HG02973 (cell line): Measurements from ENCODE around the gene MEF2B.

Experiments used
- ATAC-seq: cut with Tn5 transposase; IDR thresholded peaks from one replicate; pipeline ENCODE4 v1.9.1; 2021; ENCODE audit warnings: moderate library complexity; ENCODE audit not compliant: unreplicated experiment

The MEF2B gene

DNA sequence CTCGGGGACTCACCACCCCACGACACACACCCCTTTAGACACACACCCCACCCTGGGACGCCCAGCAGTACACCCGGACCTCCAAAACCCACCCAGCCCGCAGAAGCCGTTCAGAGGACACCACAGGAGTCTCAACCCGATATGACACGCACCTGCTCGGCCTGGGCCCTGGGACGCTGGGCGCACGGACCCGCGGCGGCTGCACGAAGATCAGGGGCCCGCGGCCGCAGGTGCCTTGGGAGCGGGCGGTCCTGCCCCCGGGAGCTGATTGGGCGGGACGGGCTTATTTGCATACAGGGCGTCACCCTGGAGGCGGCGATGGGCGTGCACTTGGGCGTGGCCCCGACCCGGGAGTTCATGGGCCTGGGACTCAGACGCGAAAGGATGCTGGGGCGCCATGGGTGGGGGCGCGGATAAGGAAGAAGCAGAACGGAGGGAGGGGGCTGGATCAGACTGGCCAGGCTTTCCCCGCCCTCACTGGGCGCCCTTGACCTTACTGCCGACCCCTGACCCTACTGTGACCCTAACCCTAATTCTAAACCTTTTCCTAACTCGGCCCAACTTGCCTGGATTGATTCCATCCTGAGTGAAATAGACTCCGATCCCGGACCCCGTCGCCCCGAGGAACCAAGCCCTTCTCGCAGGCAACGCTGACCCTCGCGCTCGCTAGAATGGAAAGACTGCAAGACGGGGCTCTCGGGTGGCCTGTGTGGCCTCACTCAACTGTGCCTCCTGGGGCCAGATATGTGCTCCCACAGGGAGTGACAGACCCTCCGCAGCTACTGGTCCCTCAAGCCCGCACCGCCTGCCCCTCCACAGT, at the start of gene MEF2B:
MEF2B (minus strand) TSS at position 211 of the 820 bp plus-strand sequence. CDS start 19,528 bp downstream, outside the sequence.
- ATAC-seq = peak; percentile 79

DNA sequence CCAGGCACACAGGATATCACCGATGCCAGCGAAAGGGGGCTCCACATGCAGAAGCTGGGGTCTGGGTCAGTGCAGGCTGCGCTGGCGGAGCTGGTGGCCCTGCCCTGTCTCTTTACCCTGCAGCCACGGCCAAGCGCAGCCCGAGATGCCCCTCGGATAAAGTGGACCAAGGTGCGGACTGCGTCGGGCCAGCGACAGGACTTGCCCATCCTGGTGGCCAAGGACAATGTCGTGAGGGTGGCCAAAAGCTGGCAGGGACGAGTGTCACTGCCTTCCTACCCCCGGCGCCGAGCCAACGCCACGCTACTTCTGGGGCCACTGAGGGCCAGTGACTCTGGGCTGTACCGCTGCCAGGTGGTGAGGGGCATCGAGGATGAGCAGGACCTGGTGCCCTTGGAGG, 48.8 kb upstream of the MEF2B start:
- ATAC-seq = no peak

DNA sequence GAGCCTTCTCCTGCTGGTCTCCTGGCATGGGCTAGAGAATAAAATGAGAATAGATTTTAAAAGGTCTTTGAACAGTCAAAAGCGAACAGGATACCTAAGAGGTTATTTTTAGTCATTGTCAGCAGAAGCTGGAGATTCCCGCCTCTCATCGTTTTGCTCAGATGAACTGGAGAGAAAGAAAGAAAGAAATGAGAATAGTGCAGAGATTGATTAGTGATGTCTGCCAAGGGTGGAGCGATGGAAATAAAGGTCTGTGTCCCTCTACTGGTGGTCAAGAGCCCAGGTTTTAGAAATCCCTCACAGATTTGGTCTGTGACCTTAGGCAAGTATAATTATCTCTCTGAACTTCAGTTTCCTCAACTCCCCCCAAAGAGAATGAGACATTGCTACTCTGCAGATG, 47.0 kb upstream of the MEF2B start:
- ATAC-seq = no peak

DNA sequence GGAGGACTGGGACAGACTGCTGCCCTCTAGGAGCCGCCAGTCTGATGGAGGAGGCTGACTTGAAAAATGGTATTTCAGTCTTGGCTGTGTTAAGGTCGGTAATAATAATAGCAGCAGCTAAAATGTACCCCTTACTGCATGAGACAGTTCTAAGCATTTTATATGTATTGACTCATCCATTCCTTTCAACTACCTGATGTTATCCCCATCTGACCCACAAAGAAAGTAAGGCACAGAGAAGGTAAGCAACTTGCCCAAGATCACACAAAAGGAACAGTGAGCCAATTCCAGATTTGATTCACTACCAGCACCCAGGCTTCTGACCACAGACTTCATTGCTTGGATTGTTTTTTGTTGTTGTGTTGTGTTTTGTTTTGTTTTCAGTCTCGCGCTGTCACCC, 45.7 kb upstream of the MEF2B start:
- ATAC-seq = no peak

DNA sequence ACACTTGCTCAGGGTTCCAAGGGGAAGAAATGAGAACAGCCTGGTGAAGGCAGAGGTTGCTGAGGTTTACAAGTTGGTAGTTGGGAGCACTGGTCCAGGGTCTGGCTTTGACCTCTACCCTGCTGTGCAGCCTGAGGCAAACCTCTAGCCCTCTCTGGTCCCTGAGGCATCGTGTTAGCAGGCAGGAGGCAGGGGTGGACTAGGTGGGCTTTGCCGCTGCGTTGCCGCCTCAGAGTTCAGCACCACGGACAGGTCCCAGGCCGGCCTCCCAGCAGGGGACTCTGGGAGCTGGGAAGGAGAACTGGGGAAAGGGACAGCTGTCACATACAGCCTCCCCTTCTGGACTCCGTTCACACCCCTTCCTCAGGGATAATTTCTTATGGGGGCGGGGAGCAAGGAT, 44.8 kb upstream of the MEF2B start:
- ATAC-seq = no peak

DNA sequence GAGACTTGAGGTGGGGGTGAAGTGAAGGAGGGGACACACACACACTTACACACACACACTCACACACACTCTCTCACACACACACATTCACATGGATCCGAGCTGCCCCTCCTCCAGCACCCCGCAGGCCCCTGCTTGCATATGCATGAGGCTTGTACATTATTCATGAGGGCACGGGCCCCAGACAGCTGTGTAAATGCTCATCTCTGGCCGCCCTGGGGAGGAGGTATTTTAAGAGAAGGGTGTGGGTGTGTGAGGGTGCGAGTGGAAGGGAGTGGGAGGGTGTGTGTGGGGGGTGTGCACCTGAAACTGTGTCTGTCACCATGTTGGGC, 44.1 kb upstream of the MEF2B start:
- ATAC-seq = no peak

DNA sequence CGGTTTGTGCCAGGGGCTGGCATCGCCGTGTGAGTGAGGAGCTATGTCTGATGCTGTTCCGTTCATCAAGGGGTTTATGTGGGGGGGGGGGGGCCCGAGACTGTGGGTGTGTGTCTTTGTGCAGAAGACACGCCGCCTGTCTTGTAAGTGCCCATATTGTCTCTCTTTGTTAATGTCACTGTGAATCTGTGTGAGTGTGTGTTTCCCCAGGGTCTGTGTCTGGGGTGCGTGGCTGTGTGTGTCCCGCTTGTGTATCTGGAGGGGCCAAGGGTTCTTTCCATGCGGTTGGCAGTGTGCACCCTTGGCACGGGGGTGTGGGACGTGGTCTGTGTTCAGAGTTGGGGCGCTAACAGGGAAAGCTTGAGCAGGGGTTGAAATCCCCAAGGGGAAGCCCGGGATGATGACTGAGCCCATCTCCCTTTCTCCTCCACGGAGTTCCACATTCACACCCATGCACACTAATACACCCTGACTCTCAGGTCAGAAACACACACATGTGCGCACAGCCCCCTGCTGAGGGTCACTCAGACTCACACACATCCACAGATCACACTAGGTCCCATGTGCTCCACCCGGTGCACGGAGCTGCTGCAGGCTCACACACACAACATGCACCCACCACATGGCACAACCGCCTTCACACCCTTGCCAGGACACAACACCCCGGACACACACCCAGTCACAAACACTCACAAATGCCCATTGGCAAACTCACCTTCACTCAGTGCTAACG, 43.5 kb upstream of the MEF2B start:
- no peak for ATAC-seq

DNA sequence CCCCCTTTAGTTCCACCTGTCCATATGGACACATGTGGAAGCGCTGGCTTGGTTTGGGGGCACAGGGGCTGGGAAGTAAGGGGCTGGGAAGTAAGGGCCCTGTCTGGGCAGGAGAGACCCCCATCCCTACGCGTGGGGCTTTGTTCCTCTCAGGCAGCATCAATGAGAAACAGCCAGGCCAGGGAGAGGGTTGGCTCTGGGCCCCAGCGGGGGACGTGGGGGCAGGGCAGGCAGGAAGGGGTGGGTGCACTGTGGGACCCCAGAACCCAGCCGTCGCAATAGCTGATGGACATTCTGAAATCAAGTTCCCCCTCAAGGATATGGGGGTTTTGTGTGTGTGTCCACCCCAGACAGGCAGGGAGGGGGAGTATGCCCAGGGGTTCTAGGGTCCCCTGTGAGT, 42.9 kb upstream of the MEF2B start:
- ATAC-seq = no peak

DNA sequence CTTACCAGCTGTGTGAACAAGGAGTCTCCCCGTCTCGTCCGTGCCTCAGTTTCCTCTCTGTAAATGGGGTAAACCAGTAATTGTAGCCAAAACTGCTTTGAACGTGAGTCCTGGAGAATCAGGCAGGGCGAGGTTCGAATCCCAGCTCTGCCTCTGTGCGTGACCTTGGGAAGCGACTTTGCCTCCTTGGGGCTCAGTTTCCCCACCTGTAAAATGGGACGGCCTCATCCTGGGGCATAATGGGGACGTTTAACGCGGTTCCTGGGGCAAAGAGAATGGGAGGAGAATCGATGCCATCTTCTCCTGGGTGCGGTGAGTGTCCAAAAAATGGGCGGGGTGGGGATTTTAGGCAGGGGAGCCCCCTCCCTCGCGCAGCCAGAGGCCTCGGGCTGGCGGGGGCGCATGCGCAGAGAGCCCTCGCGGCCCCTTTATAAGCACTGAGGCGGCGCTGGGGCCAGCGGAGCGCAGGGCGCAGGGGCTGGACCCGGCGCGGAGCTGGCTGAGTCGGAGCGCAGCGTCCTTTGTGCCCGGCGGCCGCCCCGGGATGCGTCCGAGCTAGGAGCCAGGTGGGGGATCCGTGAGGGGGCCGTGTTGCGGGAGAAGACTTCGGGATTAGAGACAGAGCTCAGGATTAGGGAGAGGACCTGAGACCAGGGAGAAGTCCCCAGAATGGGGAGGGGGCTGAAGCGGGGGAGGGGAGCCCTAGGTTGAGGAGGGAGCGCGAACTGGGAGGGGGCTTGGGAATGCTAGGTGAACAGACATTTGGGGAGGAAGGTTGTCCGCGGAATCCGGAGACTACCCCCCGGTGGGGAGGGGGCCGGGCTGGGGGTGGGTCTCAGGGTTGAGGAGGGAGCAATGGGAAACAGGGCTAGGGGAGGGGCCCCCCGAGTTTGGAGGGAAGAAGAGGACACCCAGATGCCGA, 41.7 kb upstream of the MEF2B start, which contains the start of gene NCAN:
NCAN (plus strand) TSS at position 460 of the 922 bp plus-strand sequence. CDS start 4,996 bp downstream, outside the sequence.
- ATAC-seq = no peak

DNA sequence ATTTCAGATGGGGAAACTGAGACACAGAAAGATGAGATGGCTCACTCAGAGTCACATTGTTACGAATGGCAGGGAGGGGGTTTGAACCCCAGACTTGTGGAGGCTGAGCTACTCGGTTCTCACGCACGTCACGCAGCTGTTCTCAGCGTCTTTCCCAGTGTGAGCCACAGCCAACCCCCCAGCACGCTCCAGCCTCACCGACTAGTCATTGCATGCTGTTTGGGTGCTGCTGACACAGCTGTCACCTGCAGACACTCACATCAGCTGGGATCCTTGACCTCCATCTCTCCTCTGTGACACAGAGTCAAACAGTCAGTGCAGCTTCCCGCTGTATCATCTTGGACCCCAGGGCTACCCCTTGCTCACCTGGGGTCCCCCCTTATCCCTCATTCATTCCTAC, 39.3 kb upstream of the MEF2B start:
- no peak for ATAC-seq

DNA sequence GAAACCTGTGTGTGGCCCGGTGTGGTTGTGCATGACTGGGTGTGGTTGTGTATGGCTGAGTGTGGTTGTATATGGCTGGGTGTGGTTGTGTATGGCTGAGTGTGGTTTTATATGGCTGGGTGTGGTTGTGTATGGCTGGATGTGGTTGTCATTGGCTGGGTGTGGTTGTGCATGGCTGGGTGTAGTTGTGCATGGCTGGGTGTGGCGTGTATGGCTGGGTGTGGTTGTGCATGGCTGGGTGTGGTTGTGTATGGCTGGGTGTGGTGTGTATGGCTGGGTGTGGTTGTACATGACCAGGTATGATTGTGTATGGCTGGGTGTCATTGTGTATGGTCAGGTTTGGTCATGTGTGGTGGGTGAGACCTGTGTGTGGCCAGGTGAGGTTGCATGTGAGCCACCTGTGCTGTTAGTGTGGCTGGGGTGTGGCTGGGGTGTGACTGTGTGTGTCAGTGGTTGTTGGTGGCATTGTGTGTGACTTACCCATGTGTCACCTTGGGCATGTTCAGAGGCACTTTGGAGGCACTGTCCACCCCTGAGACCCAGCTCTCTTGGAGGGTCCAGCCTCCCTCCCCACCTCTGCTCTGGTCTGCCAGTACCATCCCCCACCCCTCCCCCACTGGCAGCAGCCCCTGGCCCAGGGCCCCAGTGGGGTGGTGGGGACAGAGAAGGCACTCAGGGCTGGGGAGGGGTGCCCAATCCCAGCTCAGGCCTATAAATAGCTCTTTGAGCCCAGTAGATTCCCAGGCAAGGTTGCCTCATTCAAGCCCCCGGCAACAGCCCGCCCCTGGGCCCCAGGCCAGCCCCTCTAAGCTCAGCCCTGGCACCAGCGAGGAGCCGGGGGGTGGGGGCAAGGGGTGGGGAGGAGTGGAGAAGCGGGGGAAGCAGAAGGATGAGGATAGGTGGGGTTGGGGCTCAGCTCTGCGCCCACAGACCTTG, 37.8 kb upstream of the MEF2B start:
- no peak for ATAC-seq

DNA sequence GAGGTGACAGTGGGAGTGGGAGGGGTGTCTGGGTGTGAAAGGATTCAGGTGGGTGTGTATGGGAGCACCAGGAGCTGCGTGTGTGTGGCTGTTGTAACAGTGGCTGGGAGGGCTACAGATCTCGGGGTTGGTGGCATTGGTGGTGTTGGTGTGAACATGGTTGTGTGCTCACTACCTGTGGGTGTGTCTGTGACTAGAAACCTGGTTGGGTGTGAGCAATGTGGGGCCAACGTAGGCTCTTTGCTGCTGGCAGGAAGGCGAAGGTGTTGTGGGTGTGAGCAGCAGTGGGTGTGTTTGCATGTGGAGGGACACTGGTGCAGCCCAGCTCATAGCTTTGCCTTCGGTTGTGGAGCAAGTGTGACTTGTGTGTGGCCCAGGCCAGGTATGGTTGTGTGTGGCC, 36.9 kb upstream of the MEF2B start:
- ATAC-seq = no peak

DNA sequence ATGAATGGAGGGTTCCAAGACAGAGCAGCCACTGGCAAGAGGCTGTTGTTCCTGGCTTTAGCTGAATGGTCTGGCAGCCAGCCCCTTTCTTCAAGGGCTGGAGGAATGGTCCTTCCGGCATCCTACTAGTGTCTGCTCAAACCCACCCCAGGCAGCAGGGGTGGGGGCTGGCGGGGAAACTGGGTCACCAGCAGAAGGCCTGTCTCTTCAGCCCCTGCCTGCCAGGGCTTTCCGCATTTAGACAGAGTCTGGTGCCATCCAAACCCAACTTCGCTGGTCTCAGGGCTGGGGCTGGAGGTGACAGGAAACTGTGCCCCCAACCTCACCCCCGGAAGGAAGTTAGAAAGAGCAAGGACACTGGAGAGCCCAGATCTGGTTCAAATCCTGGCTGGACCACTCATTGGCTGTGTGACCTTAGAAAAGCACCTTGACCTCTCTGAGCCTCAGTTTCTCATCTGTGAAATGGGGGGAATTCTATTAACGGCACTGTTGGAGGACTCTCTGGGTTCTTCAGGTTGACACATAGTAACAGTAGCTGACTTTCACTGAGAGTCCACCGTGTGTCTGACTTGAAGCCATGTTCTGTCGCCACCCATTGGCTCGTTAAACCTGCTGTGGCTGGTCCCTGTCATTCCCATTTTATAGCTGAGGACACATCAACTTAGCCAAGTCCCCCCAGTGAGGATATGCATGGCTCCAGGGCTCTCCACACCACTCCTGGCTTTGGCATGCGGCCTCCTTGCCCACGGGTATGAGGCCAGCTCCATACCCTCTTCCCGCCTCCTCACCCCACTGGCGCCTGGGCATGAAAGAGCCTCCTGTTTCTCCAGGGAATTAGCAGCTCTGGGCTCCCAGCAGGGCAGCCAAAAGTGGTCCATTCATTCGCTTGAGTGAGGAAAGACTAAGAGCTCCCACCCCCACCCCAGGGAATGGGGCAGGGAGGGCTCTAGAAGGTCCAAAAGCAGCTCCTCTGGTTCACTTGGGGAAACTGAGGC, 35.6 kb upstream of the MEF2B start:
- ATAC-seq = no peak

DNA sequence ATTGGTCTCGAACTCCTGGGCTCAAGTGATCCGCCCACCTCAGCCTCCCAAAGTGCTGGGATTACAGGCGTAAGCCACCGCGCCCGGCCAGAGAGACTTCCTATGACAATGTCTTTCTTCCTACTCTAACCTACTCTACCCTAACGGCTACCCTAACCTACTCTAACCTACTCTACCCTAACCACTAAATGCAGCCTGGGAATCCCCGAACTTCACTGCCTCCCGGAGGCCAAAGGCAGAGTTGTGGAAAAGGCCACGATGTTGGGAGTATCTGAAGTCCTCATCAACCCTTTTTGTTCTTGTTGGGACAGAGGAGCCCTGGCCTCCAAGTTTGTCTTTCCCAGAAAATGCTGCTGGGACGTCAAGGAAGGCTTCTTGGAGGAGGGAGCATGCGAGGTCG, 34.1 kb upstream of the MEF2B start:
- ATAC-seq = no peak

DNA sequence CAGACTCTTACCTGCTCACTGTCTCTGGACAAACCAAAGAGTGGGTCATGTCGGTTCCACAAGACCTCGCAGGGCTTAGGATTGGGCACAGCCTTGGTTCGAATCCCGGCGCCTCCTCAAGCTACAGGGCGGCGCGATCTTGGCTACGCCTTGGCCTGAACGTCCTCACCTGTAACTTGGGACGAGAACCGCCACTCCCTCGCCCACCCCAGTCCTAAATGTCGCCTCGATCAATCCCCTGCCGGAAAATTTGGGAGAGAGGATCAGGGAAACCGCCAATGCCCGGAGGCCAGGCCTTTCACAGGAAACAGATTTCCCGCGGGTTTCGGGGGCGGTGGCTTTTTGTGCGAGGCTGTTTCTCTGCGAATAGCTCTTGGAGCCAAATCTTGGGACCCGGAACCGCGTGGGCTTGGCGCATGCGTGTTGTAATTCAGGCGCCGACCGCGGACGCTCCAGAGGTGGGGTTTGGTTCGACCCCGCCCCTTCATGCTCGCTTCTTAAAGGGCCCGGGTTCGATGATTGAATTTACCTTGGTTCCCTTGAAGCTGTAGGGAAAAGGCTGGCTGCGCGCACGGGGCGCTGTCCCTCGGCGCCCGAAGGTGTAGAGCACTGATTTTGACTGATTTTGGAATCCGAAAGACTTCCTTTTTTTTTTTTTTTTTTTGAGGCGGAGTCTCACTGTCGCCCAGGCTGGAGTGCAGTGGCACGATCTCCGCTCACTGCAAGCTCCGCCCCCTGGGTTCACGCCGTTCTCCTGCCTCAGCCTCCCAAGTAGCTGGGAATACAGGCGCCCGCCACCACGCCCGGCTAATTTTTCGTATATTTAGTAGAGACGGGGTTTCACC, 33.2 kb upstream of the MEF2B start, which contains the start of gene NR2C2AP:
NR2C2AP (minus strand) TSS at position 403 of the 845 bp plus-strand sequence; CDS start at position 49, 354 bp downstream.
- ATAC-seq = peak; percentile 63

DNA sequence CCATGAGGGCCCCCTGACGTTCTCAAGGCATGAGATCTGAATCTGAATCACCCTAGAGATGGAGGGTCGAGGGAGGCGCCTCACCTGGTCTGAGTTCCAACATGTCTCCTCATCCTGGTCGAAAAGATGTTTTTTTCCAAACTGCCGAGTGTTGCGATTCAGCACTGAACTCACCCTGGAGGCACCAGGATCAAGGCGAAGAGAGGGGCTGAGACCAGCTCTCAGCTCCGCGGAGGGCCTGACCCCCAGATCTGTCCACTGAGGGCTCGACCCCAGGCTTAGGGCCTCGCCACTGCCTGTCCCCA, 32.6 kb upstream of the MEF2B start:
- peak; percentile 9 for ATAC-seq

DNA sequence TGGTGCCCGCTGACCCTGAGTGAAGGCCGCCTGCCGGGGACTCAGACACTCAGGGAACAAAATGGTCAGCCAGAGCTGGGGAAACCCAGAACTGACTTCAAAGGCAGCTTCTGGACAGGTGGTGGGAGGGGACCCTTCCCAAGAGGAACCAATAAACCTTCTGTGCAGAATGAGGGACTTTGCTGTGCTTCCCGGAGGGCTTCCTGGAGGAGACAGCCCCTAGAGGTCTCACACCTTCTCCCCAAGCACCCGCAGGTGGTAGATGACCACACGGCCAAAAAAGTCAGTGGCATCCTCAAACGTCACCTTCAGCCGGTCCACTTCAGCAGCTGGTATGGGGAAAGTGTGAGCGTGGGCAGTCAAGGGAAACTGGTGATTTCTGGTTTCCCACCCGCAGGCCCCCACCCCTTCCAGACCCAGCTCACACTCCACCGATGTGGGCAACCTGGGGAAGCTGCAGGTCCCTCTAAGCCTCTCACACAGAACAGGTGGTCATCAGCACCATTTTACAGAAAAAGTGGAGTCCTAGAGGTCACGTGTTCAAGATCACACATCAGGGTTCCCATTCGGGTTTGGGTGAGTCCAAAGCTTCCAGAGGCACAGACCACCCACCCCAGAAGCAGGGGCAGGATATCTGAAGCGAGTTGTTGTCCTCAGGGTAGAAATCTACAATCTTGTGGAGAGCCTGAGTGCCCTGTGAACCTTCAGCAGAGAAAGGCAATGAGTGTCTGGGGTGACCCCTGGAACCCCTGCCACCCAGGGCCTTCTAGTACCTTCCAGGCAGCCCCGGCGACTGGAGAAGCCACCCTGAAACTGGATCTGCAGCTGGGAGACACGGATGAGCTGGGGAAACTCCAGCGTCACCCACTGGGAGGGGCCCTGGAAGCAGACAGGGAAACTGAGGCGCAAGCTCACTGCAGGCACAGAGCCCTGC, 31.9 kb upstream of the MEF2B start:
- ATAC-seq = no peak
